Stimulated activated CD4-positive, alpha-beta T cell treated with anti-CD3 and anti-CD28 coated beads, Interleukin-4, amount 100 ng/mL, for 1 hour (primary cell): ENCODE results near the gene MS4A18.
"Not testable (repeated sequence)": the region's sequence is repeated elsewhere in the genome, so short reads cannot be mapped to it uniquely, and the experiment has no call there.

Source experiments
- DNase-seq: peaks from one replicate; pipeline ENCODE4 v3.0.0-alpha.2; 2020

MS4A18 gene

GRCh38 chr11:60740573-60740972 is 16.1 kb downstream of the MS4A18 start:
- DNase-seq = no peak

GRCh38 chr11:60741421-60741820 is 16.9 kb downstream of the MS4A18 start:
- DNase-seq = no peak

GRCh38 chr11:60743058-60743457 is 18.5 kb downstream of the MS4A18 start:
- DNase-seq = no peak

GRCh38 chr11:60744114-60744513 is 19.6 kb downstream of the MS4A18 start:
- no peak for DNase-seq

GRCh38 chr11:60747359-60747873 is 22.9 kb downstream of the MS4A18 start:
- no peak for DNase-seq

- no peak for DNase-seq
Observed at GRCh38 chr11:60748225-60748624, 23.7 kb downstream of the MS4A18 start.

GRCh38 chr11:60748821-60749220 is 24.3 kb downstream of the MS4A18 start:
- no peak for DNase-seq

GRCh38 chr11:60750911-60751310 is 26.4 kb downstream of the MS4A18 start:
- no peak for DNase-seq

- no peak for DNase-seq
Observed at GRCh38 chr11:60753309-60753708, 28.8 kb downstream of the MS4A18 start.

- no peak for DNase-seq
Observed at GRCh38 chr11:60754887-60755286, 30.4 kb downstream of the MS4A18 start.

GRCh38 chr11:60756307-60757032 is 31.9 kb downstream of the MS4A18 start, which contains the start of gene MS4A15:
MS4A15 (plus strand) TSS chr11:60756867; CDS start chr11:60763734, 6,867 bp downstream.
- DNase-seq = no peak

- DNase-seq = no peak
Observed at GRCh38 chr11:60757231-60757800, 32.8 kb downstream of the MS4A18 start.

- not testable (repeated sequence) for DNase-seq
Observed at GRCh38 chr11:60758671-60759070, 34.2 kb downstream of the MS4A18 start.

GRCh38 chr11:60759438-60760225 is 35.1 kb downstream of the MS4A18 start:
- DNase-seq = not testable (repeated sequence)

GRCh38 chr11:60761436-60762190 is 37.1 kb downstream of the MS4A18 start:
- DNase-seq = no peak

- DNase-seq = no peak
Observed at GRCh38 chr11:60762851-60763691, 38.6 kb downstream of the MS4A18 start.

- no peak for DNase-seq
Observed at GRCh38 chr11:60763692-60764369, 39.3 kb downstream of the MS4A18 start.

- DNase-seq = no peak
Observed at GRCh38 chr11:60764879-60765278, 40.4 kb downstream of the MS4A18 start.

GRCh38 chr11:60765355-60765754 is 40.8 kb downstream of the MS4A18 start:
- DNase-seq = no peak

GRCh38 chr11:60766547-60766946 is 42.0 kb downstream of the MS4A18 start:
- no peak for DNase-seq

- peak; percentile 22 for DNase-seq
Observed at GRCh38 chr11:60767388-60767811, 42.9 kb downstream of the MS4A18 start.
